GM23338 (cell line): ENCODE results near the gene ANKRD40. TPM values are rescaled to one million over a fixed set of nuclear protein-coding genes. Genes with fewer than 3 reads are reported as not detected.
A peak's percentile ranks its signal among the peaks of the same experiment; 100 is the strongest.

Experiments used
- ATAC-seq: fragments of 200-7000 bp; cut with Tn5 transposase; 3 replicates; pipeline ENCODE4 v1.9.1; 2020
- DNase-seq: peaks from one replicate; pipeline ENCODE4 v3.0.0-alpha.2; 2015; ENCODE audit warnings: low spot score
- H2AFZ ChIP-seq: fragments of 200-600 bp; sonication (generic); 2 replicates; pipeline ENCODE4 v1.8.0; 2016; ENCODE audit warnings: antibody characterized with exemption, mild to moderate bottlenecking, moderate library complexity
- H3F3A ChIP-seq: fragments of 200-600 bp; sonication (generic); replicated peaks from 2 replicates; pipeline ENCODE4 v1.8.0; 2017; ENCODE audit warnings: antibody characterized with exemption, mixed run types, low read depth
- H3K27ac ChIP-seq: fragments of 200-600 bp; sonication (generic); 2 replicates; pipeline ENCODE4 v1.6.1; 2016; ENCODE audit warnings: low read depth
- H3K27me3 ChIP-seq: fragments of 200-600 bp; sonication (generic); 2 replicates; pipeline ENCODE4 v1.8.0; 2016; ENCODE audit warnings: mild to moderate bottlenecking, mixed run types, moderate library complexity; ENCODE audit not compliant: insufficient read depth
- H3K36me3 ChIP-seq: fragments of 200-600 bp; sonication (generic); 2 replicates; pipeline ENCODE4 v1.8.0; 2016; ENCODE audit warnings: mild to moderate bottlenecking; ENCODE audit not compliant: insufficient read depth
- H3K4me1 ChIP-seq: fragments of 200-600 bp; sonication (generic); 2 replicates; pipeline ENCODE4 v1.8.0; 2016; ENCODE audit warnings: mild to moderate bottlenecking, moderate library complexity; ENCODE audit not compliant: insufficient read depth
- H3K4me2 ChIP-seq: fragments of 200-600 bp; sonication (generic); 2 replicates; pipeline ENCODE4 v1.7.1; 2017; ENCODE audit warnings: mixed run types
- H3K4me3 ChIP-seq: fragments of 200-600 bp; sonication (generic); 2 replicates; pipeline ENCODE4 v1.6.1; 2016; ENCODE audit warnings: mixed run types
- H3K79me2 ChIP-seq: fragments of 200-600 bp; sonication (generic); replicated peaks from 2 replicates; pipeline ENCODE4 v1.8.0; 2017; ENCODE audit warnings: mild to moderate bottlenecking; ENCODE audit not compliant: insufficient read depth
- H3K9me2 ChIP-seq: fragments of 200-600 bp; sonication (generic); 2 replicates; pipeline ENCODE4 v1.8.0; 2017; ENCODE audit not compliant: insufficient read depth
- H4K20me1 ChIP-seq: fragments of 200-600 bp; sonication (generic); replicated peaks from 2 replicates; pipeline ENCODE4 v1.8.0; 2017; ENCODE audit warnings: mild to moderate bottlenecking; ENCODE audit not compliant: insufficient read depth
- H3K27ac Mint-ChIP-seq: 2 replicates; pipeline ENCODE4 v1.8.0; 2020; ENCODE audit warnings: inconsistent platforms, mild to moderate bottlenecking, moderate library complexity, mixed read lengths
- H3K27me3 Mint-ChIP-seq: 3 replicates; pipeline ENCODE4 v1.8.0; 2022; ENCODE audit warnings: low read depth, mild to moderate bottlenecking, moderate library complexity, mixed read lengths, inconsistent platforms; ENCODE audit not compliant: insufficient read depth, poor library complexity
- H3K36me3 Mint-ChIP-seq: 3 replicates; pipeline ENCODE4 v1.8.0; 2021; ENCODE audit warnings: low read depth, mild to moderate bottlenecking, inconsistent platforms, moderate library complexity, mixed read lengths
- H3K4me1 Mint-ChIP-seq: 3 replicates; pipeline ENCODE4 v1.8.0; 2020; ENCODE audit warnings: mild to moderate bottlenecking, inconsistent platforms, mixed read lengths
- H3K4me3 Mint-ChIP-seq: 3 replicates; pipeline ENCODE4 v1.8.0; 2021; ENCODE audit warnings: moderate library complexity, mild to moderate bottlenecking, inconsistent platforms, mixed read lengths
- H3K9me3 Mint-ChIP-seq: 3 replicates; pipeline ENCODE4 v1.8.0; 2020; ENCODE audit warnings: moderate library complexity, mild to moderate bottlenecking, inconsistent platforms, mixed read lengths
- CREB1 ChIP-seq: fragments of 250-450 bp; sonication (Bioruptor Pico); IDR thresholded peaks from 2 replicates; pipeline ENCODE4 v1.5.0; 2020; ENCODE audit warnings: low read depth, mild to moderate bottlenecking, moderate library complexity
- EZH2phosphoT487 ChIP-seq: fragments of 200-600 bp; sonication (generic); IDR thresholded peaks from one replicate; pipeline ENCODE4 v1.8.1; 2018; ENCODE audit warnings: antibody characterized with exemption; ENCODE audit not compliant: unreplicated experiment
- JUNB ChIP-seq: IDR thresholded peaks from one replicate; pipeline ENCODE4 v1.6.1; 2016; ENCODE audit warnings: antibody characterized with exemption; ENCODE audit not compliant: unreplicated experiment
- NANOG ChIP-seq: IDR thresholded peaks from 2 replicates; pipeline ENCODE4 v1.6.1; 2016; ENCODE audit warnings: antibody characterized with exemption, borderline replicate concordance
- POLR2AphosphoS5 ChIP-seq: IDR thresholded peaks from 2 replicates; pipeline ENCODE4 v1.6.1; 2016; ENCODE audit warnings: antibody characterized with exemption, low read depth
- STAT1 ChIP-seq: IDR thresholded peaks from one replicate; pipeline ENCODE4 v1.6.1; 2016; ENCODE audit warnings: antibody characterized with exemption; ENCODE audit not compliant: unreplicated experiment
- ZNF114 ChIP-seq: fragments of 250-450 bp; sonication (Bioruptor Pico); IDR thresholded peaks from 2 replicates; pipeline ENCODE4 v1.5.0; 2020; ENCODE audit warnings: mild to moderate bottlenecking, moderate library complexity
- ZNF331 ChIP-seq: fragments of 250-450 bp; sonication (Bioruptor Pico); IDR thresholded peaks from 2 replicates; pipeline ENCODE4 v1.5.0; 2020; ENCODE audit warnings: low read depth, mild to moderate bottlenecking, moderate library complexity
- polyA plus RNA-seq: library from polyadenylated mRNA; unstranded; fragments of >200 nt; fragmentation: Nextera tagmentation; extraction: Ambion mirVana; gene quantifications from 2 replicates; pipeline ENCODE4 v1.2.1, GENCODE V29; 2016
- total RNA-seq: library from RNA; depleted of rRNA; stranded (reverse); fragments of >200 nt; shearing (Covaris generic); gene quantifications from 2 replicates; pipeline ENCODE4 v1.2.3, GENCODE V29; 2014
- TF ChIP-seq, protein P1 (sequence below): fragments of 250-450 bp; sonication (Bioruptor Pico); IDR thresholded peaks from 2 replicates; pipeline ENCODE4 v1.5.0; 2020; ENCODE audit warnings: mild to moderate bottlenecking, moderate library complexity
- TF ChIP-seq, protein P2 (sequence below), 2 experiments: fragments of 200-600 bp in 1 of 2; sonication (generic) in 1 of 2; conservative IDR thresholded peaks; 2 replicates each; pipeline versions ENCODE4 v1.5.1 to v1.6.1; 2016 to 2017; ENCODE audit warnings: antibody characterized with exemption in 2 of 2, low read depth in 2 of 2, mild to moderate bottlenecking in 2 of 2, moderate library complexity in 1 of 2
- TF ChIP-seq, protein P3 (sequence below): IDR thresholded peaks from 2 replicates; pipeline ENCODE4 v1.6.1; 2016; ENCODE audit warnings: antibody characterized with exemption

ANKRD40 gene
- total and polyA plus RNA-seq, 2 experiments from 2014 or later, result 19.0 to 42.1 TPM

DNA sequence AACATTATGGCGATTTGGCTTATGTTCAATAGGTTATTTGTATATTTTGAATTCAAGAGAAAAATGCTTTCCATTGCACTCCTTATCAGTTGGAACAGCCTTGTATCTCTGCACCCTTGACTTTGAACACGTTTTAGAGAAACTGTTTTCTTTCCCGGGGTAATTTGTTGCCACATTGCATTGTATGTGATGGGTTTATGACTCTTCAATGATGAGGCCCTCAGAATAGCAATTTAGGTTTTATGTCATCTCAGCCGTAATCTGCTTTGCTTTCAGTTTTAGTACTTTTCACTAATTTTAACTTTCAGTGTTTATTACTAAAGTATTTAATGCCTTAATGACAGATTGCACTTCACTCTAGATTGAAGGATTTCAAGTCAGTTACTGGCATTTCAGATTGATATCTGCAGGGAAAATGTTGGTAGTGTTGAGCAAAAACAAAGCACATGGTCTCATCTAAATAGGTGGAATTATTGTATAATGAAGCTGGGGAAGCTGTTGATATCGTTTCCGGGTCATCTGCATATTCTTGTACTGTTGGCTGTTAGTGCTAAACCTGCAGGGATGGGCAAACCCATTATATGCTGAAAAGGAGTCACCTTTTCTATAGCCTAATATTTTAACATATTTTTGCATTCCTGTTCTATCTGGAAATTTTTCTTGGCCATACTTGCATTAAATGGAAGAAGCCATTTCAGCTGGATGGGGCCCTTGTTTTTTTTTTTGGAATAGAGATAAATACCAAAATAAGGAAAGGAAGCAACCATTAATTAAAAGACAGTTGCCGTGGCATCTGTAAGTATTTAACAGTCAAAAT is 13.7 kb upstream of the ANKRD40 start (continued):
- TF ChIP-seq, protein P1, sequence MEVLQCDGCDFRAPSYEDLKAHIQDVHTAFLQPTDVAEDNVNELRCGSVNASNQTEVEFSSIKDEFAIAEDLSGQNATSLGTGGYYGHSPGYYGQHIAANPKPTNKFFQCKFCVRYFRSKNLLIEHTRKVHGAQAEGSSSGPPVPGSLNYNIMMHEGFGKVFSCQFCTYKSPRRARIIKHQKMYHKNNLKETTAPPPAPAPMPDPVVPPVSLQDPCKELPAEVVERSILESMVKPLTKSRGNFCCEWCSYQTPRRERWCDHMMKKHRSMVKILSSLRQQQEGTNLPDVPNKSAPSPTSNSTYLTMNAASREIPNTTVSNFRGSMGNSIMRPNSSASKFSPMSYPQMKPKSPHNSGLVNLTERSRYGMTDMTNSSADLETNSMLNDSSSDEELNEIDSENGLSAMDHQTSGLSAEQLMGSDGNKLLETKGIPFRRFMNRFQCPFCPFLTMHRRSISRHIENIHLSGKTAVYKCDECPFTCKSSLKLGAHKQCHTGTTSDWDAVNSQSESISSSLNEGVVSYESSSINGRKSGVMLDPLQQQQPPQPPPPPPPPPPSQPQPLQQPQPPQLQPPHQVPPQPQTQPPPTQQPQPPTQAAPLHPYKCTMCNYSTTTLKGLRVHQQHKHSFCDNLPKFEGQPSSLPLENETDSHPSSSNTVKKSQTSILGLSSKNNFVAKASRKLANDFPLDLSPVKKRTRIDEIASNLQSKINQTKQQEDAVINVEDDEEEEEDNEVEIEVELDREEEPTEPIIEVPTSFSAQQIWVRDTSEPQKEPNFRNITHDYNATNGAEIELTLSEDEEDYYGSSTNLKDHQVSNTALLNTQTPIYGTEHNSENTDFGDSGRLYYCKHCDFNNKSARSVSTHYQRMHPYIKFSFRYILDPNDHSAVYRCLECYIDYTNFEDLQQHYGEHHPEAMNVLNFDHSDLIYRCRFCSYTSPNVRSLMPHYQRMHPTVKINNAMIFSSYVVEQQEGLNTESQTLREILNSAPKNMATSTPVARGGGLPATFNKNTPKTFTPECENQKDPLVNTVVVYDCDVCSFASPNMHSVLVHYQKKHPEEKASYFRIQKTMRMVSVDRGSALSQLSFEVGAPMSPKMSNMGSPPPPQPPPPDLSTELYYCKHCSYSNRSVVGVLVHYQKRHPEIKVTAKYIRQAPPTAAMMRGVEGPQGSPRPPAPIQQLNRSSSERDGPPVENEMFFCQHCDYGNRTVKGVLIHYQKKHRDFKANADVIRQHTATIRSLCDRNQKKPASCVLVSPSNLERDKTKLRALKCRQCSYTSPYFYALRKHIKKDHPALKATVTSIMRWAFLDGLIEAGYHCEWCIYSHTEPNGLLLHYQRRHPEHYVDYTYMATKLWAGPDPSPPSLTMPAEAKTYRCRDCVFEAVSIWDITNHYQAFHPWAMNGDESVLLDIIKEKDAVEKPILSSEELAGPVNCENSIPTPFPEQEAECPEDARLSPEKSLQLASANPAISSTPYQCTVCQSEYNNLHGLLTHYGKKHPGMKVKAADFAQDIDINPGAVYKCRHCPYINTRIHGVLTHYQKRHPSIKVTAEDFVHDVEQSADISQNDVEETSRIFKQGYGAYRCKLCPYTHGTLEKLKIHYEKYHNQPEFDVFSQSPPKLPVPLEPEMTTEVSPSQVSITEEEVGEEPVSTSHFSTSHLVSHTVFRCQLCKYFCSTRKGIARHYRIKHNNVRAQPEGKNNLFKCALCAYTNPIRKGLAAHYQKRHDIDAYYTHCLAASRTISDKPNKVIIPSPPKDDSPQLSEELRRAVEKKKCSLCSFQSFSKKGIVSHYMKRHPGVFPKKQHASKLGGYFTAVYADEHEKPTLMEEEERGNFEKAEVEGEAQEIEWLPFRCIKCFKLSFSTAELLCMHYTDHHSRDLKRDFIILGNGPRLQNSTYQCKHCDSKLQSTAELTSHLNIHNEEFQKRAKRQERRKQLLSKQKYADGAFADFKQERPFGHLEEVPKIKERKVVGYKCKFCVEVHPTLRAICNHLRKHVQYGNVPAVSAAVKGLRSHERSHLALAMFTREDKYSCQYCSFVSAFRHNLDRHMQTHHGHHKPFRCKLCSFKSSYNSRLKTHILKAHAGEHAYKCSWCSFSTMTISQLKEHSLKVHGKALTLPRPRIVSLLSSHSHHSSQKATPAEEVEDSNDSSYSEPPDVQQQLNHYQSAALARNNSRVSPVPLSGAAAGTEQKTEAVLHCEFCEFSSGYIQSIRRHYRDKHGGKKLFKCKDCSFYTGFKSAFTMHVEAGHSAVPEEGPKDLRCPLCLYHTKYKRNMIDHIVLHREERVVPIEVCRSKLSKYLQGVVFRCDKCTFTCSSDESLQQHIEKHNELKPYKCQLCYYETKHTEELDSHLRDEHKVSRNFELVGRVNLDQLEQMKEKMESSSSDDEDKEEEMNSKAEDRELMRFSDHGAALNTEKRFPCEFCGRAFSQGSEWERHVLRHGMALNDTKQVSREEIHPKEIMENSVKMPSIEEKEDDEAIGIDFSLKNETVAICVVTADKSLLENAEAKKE (CRISPR knock-in tag), result no peak
- TF ChIP-seq POLR2AphosphoS5 (no peak), JUNB (no peak), ZNF114 (CRISPR knock-in tag) (no peak)

GRCh38 chr17:50719924-50720794 is 12.4 kb upstream of the ANKRD40 start:
- Histone ChIP-seq H3K4me1 (peaks cover 21% of the 10 kb centered on the region), H3K36me3 (no peaks in the 10 kb centered on the region), H3K4me3 (peak overlapping the region; percentile 68), H3F3A (0 out of 2 replicates have a peak, but pooled peaks cover 6% of the 10 kb centered on the region), H3K9me2 (no peaks in the 10 kb centered on the region), H3K27me3 (no peaks in the 10 kb centered on the region), H2AFZ (no peak overlapping the region; the same call in 1 of the 2 replicates), H3K4me2 (peak overlapping the region; percentile 89), H3K27ac (peak overlapping the region; percentile 100), H4K20me1 (peaks cover 37% of the 10 kb centered on the region), H3K79me2 (peaks cover 58% of the 10 kb centered on the region)
- ATAC-seq (no peak), DNase-seq (no peak)
- peaks cover 7% of the 10 kb centered on the region for H3K27me3 Mint-ChIP-seq
- H3K4me3 Mint-ChIP-seq, result peak overlapping the region; percentile 99
- peak overlapping the region; percentile 100 for H3K27ac Mint-ChIP-seq
- H3K9me3 Mint-ChIP-seq, result peaks cover 3% of the 10 kb centered on the region; the same call in 1 of the 3 replicates
- peaks cover 17% of the 10 kb centered on the region; the same call in 2 of the 3 replicates for H3K4me1 Mint-ChIP-seq
- no peaks in the 10 kb centered on the region for H3K36me3 Mint-ChIP-seq
- TF ChIP-seq NANOG (no peak), STAT1 (no peak), ZNF331 (CRISPR knock-in tag) (no peak), JUNB (no peak), EZH2phosphoT487 (no peak), CREB1 (CRISPR knock-in tag) (no peak)
- TF ChIP-seq, protein P2, sequence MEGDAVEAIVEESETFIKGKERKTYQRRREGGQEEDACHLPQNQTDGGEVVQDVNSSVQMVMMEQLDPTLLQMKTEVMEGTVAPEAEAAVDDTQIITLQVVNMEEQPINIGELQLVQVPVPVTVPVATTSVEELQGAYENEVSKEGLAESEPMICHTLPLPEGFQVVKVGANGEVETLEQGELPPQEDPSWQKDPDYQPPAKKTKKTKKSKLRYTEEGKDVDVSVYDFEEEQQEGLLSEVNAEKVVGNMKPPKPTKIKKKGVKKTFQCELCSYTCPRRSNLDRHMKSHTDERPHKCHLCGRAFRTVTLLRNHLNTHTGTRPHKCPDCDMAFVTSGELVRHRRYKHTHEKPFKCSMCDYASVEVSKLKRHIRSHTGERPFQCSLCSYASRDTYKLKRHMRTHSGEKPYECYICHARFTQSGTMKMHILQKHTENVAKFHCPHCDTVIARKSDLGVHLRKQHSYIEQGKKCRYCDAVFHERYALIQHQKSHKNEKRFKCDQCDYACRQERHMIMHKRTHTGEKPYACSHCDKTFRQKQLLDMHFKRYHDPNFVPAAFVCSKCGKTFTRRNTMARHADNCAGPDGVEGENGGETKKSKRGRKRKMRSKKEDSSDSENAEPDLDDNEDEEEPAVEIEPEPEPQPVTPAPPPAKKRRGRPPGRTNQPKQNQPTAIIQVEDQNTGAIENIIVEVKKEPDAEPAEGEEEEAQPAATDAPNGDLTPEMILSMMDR (conservative IDR thresholded peaks at IDR 0.05; ENCODE audit: low read depth in 2 of 2), result no peak
- TF ChIP-seq, protein P3, sequence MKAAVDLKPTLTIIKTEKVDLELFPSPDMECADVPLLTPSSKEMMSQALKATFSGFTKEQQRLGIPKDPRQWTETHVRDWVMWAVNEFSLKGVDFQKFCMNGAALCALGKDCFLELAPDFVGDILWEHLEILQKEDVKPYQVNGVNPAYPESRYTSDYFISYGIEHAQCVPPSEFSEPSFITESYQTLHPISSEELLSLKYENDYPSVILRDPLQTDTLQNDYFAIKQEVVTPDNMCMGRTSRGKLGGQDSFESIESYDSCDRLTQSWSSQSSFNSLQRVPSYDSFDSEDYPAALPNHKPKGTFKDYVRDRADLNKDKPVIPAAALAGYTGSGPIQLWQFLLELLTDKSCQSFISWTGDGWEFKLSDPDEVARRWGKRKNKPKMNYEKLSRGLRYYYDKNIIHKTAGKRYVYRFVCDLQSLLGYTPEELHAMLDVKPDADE, result no peak
